Uterus (tissue), 2 donors: Measurements from ENCODE around the gene STAT4.

Experiments used
- CTCF ChIP-seq, 4 experiments: fragments of 200-600 bp in 2 of 4; fragments of 450-650 bp in 2 of 4; sonication (generic) in 2 of 4; IDR thresholded peaks; one replicate each; pipeline ENCODE4 v1.5.1; 2016 to 2019; ENCODE audit warnings: antibody characterized with exemption in 4 of 4, mild to moderate bottlenecking in 2 of 4, moderate library complexity in 1 of 4
- POLR2A ChIP-seq, 2 donors: fragments of 450-650 bp; IDR thresholded peaks; one replicate each; pipeline ENCODE4 v1.6.1; 2016; ENCODE audit warnings: antibody characterized with exemption in 2 of 2, mild to moderate bottlenecking in 1 of 2, moderate library complexity in 1 of 2

GRCh38 chr2:191003405-191004309 lies 147.1 kb downstream of the STAT4 start:
- no peak for TF ChIP-seq CTCF (IDR thresholded peaks at IDR 0.05)
- no peak for TF ChIP-seq POLR2A (IDR thresholded peaks at IDR 0.05)
